Medulla oblongata (tissue), 1 donor: ENCODE data around the gene PCED1B.
"Not testable (repeated sequence)": the region's sequence is repeated elsewhere in the genome, so short reads cannot be mapped to it uniquely, and the experiment has no call there.

Source experiments
- DNase-seq: peaks from one replicate; pipeline ENCODE4 v3.0.0-alpha.2; 2015; ENCODE audit errors: extremely low spot score

PCED1B gene, protein sequence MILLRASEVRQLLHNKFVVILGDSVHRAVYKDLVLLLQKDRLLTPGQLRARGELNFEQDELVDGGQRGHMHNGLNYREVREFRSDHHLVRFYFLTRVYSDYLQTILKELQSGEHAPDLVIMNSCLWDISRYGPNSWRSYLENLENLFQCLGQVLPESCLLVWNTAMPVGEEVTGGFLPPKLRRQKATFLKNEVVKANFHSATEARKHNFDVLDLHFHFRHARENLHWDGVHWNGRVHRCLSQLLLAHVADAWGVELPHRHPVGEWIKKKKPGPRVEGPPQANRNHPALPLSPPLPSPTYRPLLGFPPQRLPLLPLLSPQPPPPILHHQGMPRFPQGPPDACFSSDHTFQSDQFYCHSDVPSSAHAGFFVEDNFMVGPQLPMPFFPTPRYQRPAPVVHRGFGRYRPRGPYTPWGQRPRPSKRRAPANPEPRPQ

DNA sequence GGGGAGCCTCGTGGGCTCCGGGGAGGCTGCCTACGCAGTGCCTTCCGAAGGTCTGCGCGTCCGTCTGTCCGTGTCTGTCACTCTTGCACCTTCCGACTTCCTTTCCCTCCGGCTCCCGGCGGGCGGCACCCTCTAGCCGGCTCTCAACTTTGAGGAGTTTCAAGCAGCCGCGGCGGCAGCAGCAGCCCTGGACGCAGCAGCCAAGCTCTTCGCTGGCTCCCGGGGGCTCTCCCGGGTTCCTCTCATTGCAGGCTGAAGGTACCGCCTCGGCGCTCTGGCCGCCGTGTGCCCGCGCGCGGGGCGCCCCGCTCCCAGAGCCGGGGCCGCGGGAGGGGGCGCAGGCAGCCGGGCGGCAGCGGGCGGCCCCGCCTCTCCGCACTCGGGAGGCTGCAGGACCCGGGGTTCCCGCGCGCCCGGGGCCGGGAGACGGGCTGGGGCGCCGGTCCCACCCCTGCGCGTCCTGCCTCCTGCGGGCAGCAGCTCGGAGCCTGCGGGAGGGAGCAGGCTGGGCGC, at the start of gene PCED1B, which contains the start of gene AMIGO2:
Gene PCED1B, plus strand, starts transcription at position 154 of the 513 bp plus-strand sequence. CDS start 155,443 bp downstream, outside the sequence.
Gene AMIGO2, minus strand, starts transcription at position 492 of the 513 bp plus-strand sequence. CDS start 957 bp downstream, outside the sequence.
- peak; percentile 63 for DNase-seq

DNA sequence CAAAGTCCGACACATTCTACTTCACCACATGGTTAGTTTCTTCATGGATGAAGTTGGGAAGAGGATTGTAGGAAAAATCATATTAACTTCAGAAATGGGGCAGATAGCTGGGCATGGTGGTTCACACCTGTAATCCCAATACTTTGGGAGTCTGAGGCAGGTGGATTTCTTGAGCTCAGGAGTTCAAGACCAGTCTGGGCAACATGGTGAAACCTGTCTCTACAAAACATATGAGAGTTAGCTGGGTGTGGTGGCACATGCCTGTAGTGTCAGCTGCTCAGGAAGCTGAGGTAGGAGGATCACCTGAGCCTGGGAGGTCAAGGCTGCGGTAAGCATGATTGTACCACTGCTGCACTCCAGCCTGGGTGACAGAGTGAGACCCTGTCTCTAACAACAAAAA, 49.5 kb upstream of the PCED1B start:
- DNase-seq, result no peak

DNA sequence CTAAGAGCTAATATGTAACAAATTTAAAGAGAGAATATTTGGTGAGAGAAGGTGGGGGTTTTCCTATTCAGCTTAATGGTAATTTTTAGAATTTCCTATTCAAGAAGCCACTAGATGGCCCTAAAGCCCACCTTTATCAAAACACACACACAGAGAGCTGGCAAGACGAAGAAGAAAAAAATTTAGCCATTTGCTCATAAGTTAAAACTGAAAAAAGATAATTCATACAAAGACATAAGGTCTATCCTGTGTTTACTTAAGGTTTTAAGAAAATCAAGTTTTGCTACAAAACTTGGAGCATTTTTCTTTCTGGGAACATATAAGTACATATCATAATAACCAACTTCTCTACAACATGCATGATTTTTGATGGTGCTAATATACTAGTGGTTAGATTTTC, 46.8 kb upstream of the PCED1B start:
- peak; percentile 70 for DNase-seq

DNA sequence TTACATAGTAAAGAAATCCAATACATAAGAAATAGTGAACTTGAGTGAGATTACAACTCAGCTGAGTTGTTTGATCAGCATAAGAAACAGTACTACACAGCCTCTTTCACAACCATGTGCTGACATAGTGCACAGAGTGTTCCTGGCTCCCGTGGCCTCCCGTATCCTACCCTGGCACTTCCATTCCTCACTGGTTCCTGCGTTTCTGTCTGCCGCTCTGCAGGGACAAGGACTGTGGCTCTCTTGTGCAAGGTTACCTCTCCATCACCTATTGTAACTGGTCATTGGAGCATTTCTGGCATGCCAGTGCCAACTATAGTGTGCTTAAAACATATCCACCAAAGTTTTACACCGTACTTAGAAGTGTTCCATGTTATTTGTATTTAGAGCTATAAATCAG, 46.3 kb upstream of the PCED1B start:
- no peak for DNase-seq

DNA sequence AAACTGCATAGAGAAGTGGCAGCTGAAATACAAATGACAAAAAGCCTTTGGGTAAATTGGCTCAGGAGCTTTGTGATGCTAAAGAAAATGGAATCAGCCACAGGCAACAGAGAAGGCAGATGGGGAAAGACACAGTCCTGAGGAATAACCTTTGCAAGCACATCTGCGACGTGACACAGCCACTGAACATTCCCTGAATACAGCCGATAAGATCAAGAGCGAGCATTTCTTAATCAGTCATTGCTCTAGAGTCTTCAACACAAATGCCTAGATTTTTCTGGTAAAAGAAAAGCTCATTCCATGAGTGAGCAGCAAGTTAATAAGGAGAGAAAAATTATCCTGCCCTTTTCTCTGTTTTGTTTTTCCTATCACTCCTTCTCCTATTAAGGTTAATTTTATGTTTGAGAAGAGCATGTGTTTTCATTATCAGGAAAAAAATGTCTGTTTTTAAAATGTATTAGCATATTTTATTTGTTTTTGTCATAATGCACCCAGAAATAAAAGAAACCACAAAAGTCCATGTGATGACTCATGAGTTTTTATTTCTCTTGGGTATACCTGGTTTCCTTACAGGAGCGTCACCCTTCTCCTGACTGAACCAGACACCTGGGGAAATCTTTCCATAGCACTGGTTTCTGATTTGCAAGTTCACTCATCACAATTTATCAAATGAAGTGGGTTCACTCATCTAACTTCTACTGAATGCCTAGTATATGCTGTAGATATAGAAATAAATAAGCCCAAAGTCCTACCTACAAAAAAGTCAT, 45.4 kb upstream of the PCED1B start:
- DNase-seq, result no peak

DNA sequence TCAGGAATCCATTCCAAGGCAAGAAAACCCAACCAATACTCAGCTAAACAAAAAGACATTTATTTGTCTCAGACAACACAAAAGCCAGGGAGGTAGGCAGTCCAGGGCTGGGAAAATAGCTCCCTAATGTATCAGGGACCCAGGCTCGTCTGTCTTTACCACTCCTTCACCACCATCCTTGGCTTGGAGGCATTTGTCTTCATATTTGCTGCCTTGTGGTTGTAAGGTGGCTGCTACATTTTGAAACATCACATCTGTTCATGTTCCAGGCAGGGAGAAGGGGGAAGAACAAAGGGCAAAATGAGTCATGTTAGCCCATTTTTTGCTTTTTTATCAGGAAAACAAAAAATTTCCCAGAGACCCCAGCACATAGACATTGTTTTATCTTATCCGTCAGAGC, 44.8 kb upstream of the PCED1B start:
- no peak for DNase-seq

DNA sequence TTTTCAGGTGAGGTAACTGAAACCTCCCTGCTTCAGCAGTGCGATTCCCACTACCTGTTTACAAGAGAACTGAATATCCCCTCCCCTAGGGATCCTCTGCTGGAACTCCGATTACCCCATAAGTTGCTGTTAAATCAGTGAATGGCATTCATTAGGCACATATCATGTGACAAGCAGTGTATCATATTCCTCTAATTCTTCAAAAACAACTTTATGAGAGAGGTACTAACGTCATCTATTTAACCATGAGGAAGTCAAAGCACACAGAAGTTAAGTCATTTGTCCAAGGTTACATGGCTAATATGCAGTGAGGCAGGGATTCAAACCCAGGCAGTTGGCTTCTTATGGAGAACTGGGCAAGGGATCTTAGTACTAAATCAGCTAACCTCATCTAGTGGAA, 43.9 kb upstream of the PCED1B start:
- DNase-seq, result no peak

DNA sequence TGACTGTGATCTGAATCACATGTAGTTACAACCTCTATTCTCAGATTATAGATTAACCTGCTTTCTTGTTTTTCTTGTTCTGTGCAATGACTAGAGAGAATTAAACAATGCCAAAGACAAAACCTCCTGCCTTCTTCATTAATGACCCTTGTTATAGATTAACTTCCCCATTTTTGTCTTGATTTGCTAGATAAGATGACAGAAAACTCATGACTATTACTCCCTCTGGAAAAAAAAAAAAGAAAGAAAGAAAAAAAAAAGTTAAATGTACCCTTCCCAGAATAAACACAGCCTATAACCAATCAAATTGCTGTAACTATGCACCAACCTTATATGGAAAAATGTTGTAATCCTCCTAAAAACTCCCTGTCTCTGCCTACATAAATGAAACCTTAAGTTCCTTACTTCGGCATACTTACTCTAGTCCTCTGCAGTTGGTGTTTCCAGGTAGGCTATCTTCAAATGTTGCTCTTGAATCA, 41.1 kb upstream of the PCED1B start:
- DNase-seq, result no peak

DNA sequence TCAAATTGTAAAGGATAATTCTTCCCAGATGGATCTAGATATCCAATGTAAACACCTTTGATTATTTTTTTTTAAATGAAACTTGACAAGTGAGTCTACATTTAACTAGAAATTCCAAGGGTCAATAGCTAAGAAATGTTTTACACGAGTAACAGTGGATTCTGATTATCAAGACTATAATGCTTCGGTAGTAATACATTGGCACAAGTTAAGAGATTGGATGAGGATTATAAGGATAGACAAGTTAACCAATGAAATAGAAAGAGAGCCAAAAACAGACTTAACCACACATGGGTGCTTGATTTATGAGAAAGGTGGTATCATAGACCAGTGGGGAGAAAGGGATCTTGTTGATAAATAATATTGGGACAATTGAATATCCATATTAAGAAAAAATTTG, 40.3 kb upstream of the PCED1B start:
- DNase-seq, result no peak

DNA sequence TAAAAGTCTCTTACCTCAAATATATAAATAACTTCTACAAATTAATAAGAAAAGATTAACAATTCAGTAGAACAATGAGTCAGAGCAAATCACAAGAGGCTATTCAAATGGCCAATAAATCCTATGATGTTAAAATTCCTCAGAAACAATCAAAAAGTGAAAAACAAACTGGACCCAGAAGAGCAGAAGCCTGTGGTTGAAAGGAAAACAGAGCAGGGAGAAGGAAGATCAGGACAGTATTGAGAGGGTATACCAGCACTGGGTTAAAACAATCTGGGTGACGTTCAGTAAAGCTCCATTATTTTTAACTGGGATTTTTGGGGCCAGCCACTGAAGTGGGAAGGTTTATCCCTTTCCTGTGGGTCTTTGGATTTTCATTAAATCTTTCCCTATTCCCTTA, 39.7 kb upstream of the PCED1B start:
- no peak for DNase-seq

DNA sequence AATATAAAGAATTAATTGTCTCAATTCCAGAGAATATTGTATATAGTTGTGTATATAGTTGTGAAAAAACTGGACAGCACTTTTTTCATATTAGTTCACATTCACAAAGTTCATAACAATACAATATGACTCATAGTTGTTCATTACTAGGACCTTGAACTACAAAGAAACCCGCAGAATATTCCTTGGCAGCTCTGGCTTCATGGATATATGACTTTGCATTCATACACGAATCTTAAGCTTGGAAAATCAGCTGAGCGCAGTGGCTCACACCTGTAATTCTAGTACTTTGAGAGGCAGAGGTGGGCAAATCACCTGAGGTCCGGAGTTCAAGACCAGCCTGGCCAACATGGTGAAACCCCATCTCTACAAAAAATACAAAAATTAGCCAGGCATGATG, 38.1 kb upstream of the PCED1B start:
- DNase-seq, result no peak

DNA sequence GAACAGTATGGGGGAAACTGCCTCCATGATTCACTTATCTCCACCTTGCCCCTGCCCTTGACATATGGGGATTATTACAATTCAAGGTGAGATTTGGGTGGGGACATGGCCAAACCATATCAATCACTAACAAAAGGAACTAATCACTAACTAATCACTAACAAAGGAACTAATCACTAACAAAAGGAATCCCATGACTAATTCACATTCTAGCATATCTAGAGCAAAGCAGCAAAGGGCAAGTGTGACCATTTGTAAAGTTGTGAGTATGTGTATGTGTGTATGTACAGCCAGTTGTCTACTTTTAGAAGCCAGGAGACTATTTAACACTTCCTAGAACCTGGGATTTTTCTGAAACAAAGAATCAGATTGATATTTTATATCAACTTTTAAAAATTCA, 30.9 kb upstream of the PCED1B start:
- DNase-seq, result no peak

DNA sequence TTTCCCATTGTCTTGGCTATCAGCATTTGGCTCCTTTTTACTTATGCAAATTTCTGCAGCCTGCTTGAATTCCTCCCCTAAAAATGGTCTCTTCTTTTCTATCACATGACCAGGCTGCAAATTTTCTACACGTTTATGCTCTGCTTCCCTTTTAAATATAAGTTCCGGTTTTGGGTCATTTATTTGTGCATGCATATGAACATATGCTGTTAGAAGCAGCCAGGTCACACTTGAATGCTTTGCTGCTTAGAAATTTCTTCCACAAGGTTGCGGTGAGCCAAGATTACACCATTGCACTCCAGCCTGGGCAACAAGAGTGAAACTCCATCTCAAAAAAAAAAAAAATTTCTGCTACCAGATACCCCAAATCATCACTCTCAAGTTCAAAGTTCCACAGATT, 28.1 kb upstream of the PCED1B start:
- not testable (repeated sequence) for DNase-seq

DNA sequence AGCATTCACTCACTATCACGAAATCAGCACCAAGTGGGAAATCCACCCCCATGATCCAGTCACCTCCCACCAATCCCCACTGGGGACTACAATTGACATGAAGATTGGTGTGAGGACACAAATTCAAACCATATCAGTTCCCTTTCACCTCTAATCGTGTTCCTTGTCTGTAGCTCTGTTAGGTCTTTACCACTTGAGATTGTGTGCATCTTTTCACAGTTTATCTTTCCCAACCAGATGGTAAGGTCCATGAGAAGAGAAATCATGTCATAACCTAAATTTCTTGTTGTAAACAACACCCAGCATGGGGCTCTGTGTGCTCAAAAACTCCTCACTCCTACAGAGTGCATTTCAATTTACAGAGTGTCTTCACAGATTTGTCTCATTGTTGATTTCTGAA, 27.1 kb upstream of the PCED1B start:
- DNase-seq, result no peak

DNA sequence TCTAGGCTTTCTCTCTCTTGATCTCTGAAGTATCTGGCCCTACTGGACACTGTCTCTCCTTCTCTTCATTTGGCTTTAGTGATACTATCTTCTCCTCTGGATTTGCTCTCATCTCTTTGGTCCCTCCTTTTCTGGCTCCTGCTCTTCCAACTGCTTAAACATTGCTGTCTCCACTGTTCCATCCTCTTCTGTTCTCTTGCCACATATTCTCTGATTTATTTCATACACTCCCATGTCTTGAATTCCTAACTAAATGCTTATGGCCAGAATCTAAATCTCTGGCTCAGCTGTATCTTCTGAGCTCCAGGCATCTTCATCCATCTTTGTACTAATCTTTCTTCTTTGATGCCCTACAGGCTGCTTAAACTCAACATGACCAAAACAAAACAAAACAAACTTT, 25.5 kb upstream of the PCED1B start:
- no peak for DNase-seq

DNA sequence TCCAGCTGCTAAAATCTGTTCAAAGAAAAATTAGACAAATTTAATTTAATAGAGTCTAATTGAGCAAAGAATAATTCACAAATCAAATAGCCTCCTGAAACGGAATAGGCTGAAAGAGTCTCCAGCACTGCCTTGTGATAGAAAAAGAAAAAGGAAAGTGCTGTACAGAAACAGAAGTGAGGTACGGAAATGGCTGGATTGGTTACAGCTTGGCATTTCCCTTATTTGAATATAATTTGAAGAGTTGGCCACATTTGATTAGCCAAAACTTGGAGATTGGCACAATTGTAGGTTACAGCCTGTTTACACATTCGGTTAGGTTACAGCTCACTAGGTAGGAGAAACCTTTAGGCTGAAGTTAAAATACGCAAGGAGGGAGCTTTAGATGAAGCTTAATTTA, 24.8 kb upstream of the PCED1B start:
- no peak for DNase-seq

DNA sequence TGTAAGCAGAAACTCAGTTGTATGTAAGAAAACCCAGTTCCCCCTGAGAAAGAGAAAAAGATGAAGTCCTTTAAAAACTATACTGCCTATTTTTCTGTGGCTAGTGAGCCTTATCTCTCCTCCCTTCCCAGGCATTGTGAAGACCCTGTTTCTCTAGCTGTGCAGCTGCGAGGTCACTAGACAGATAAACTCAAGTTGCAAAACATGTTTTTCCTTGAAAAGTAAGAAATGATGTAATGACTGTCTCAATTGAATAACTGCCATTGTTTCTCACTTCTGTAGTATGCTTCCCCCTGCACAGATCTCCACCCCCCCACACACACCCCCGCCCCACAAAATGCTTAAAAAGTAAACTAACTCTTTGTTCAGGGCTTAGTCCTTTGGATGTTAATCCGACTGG, 23.6 kb upstream of the PCED1B start:
- not testable (repeated sequence) for DNase-seq

DNA sequence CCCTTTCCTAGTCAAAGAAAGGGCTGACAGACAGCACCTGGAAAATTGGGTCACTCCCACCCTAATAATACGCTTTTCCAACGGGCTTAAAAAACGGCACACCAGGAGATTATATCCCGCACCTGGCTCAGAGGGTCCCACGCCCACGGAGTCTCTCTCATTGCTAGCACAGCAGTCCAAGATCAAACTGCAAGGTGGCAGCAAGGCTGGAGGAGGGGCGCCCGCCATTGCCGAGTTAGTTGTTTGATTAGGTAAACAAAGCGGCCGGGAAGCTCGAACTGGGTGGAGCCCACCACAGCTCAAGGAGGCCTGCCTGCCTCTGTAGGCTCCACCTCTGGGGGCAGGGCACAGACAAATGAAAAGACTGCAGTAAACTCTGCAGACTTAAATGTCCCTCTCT, 22.5 kb upstream of the PCED1B start:
- DNase-seq, result not testable (repeated sequence)

DNA sequence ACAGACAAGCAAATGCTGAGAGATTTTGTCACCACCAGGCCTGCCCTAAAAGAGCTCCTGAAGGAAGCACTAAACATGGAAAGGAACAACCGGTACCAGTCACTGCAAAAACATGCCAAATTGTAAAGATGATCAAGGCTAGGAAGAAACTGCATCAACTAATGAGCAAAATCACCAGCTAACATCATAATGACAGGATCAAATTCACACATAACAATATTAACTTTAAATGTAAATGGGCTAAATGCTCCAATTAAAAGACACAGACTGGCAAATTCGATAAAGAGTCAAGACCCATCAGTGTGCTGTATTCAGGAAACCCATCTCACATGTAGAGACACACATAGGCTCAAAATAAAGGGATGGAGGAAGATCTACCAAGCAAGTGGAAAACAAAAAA, 20.8 kb upstream of the PCED1B start:
- DNase-seq, result not testable (repeated sequence)

DNA sequence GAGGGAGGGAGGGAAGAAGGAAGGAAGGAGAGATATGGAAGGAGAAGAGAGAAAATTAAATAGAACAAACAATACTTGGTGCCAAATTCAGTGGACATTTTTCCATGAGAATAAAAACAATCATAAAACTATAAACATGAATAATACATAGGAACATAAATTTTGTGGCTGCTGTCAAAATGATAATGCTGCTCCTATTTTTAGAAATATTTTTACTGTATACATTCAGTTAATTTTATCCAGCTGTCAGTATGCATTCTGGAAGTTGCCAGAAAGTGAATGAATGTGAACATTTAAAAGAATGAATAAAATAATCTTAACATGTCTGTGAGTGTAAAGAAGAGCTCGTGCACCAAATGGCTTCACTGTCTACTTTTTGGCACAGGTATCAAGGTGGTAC, 13.9 kb upstream of the PCED1B start:
- DNase-seq, result no peak

DNA sequence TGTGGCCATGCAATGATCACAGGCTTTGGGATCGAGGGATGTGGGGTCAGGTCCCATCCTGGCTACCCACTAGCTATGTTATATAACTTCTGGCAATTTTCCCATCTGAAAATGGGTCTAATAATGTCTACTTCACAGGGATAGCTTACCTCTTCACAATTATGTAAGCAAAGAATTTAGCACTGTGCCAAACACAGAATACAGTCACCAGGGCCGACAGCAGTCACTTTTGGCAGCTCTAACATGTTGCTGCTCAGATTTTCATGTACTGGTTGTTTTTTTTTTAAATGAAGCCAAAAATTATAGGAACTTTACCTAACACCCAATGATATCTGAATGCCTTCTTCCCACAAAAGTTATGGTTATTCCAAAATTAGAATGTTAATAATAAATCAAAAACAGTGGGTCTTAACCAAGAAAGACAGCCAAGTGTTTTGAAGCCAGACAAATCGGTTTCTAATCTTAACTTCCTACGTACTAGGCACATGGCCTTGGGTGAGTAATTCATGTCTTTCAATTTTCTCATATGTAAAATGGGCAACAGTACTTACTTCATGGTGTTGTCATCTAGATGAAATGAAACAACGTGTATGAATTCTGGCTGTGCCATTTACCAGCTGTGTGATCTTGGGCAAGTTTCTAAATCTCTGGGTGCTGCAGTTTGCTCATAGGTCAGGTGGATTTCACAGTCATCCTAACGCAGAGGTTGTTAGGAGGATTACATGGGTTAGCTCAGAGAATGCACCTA, 13.0 kb upstream of the PCED1B start:
- DNase-seq, result no peak

DNA sequence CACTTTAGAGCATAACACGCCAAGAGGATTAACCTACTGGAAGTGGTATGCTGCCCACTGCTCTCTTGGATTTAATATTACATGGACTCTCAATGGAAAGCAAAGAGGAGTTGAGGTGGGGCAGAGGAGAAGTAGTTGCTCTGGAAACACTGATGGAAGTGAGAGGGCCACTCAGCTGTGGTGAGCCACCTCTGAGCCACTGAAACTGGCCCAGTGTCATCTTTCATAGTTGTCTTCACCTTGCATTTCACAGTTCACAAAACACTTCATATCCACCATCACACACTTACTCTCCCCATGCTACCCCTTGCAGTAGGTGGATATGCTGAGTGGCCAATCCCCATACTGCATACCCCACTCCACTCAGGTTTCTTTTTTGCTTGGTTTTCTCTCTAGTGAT, 12.2 kb upstream of the PCED1B start:
- DNase-seq, result no peak
